ENCODE measurements around the gene NUBP2. TPM values are rescaled to one million over a fixed set of nuclear protein-coding genes. Genes with fewer than 3 reads are reported as not detected.

Gene NUBP2
- total RNA-seq, 1 experiment from 2014 or later = 76.6 TPM

DNA sequence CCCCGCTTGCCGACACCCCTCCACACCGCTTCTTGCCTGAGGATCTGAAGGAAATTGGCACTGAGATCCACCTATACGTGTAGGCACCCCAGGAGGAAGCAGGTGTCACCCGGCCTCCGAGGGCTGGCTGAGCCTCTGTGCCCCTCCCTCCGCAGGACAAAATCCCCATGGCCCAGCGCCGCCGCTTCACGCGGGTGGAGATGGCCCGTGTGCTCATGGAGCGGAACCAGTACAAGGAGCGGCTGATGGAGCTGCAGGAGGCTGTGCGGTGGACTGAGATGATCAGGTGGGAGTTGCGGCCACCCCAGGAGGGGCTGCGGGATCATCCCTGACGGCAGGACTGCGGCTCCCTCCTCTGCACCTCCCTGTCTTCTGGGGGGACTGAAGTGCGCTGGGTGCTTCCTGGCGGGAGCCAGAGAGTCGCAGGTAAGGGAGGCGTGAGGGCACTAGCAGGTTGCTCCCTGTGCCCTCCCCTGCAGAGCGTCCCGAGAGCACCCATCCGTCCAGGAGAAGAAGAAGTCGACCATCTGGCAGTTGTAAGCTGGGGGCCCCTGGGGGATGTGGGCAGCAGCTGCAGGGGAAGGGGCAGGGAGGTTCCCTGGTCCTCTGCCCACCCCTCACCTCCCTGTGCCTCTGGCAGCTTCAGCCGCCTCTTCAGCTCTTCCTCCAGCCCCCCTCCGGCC, 20.4 kb upstream of the NUBP2 start:
- POLR2A ChIA-PET (ENCODE audit: low non-redundant PET) = no interaction called here
- BruUV-seq (replicated peaks) = no TSS peak
- no peak for DNase-seq (ENCODE audit: low spot score)
- Histone ChIP-seq H3K4me1 (ENCODE audit: insufficient read depth, low read length, poor library complexity, severe bottlenecking) (no peaks in the 10 kb centered on the region), H3K27ac (ENCODE audit: low read depth, low read length, poor library complexity, severe bottlenecking) (no peak overlapping the region), H3K9me3 (ENCODE audit: low read depth, low read length, poor library complexity, severe bottlenecking) (no peaks in the 10 kb centered on the region), H3K27me3 (replicated peaks; ENCODE audit: insufficient read depth, low read depth, low read length, poor library complexity) (no peaks in the 10 kb centered on the region), H3K36me3 (ENCODE audit: insufficient read depth, low read length, poor library complexity, severe bottlenecking) (peaks cover 20% of the 10 kb centered on the region), H3K4me3 (ENCODE audit: low read depth, low read length, poor library complexity, severe bottlenecking) (no peak overlapping the region)
- no peak for TF ChIP-seq EZH2 (IDR thresholded peaks at IDR 0.05; ENCODE audit: borderline replicate concordance, low read depth, low read length, poor library complexity, severe bottlenecking)
- TF ChIP-seq, protein P1, sequence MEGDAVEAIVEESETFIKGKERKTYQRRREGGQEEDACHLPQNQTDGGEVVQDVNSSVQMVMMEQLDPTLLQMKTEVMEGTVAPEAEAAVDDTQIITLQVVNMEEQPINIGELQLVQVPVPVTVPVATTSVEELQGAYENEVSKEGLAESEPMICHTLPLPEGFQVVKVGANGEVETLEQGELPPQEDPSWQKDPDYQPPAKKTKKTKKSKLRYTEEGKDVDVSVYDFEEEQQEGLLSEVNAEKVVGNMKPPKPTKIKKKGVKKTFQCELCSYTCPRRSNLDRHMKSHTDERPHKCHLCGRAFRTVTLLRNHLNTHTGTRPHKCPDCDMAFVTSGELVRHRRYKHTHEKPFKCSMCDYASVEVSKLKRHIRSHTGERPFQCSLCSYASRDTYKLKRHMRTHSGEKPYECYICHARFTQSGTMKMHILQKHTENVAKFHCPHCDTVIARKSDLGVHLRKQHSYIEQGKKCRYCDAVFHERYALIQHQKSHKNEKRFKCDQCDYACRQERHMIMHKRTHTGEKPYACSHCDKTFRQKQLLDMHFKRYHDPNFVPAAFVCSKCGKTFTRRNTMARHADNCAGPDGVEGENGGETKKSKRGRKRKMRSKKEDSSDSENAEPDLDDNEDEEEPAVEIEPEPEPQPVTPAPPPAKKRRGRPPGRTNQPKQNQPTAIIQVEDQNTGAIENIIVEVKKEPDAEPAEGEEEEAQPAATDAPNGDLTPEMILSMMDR (conservative IDR thresholded peaks at IDR 0.05; ENCODE audit: low read depth, low read length) = no peak
- intact Hi-C loops (cut with micrococcal nuclease; ENCODE audit: unreplicated experiment) = no loop called here
- CTCF ChIA-PET = no interaction called here

DNA sequence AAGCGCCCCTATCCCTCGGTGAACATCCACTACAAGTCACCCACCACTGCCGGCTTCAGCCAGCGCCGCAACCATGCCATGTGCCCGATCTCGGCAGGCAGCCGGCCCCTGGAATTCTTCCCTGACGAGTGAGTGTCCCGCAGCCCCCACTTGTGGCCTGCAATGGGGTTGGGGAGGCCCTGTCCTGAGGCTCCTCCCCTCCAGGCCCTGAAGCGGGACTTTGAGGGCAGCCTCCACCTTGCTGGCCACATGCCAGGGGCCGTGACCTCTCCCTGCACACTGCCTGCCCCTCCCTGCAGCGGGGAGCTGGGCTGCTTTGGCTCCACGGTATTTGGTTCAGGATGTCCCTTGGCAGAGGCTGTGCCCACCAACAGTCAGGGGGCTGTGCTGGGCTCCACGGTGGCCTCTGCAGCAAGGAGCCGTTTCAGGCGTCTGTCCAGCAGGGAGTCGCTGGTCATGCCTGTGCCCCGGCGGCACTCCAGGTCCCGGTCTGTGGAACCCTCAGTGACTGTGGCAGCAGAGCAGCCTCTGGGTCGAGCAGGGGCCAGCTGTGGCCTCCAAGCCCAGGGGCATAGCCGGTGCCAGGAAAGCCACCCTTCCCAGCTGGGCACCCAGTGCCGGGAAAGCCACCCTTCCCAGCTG, 19.8 kb upstream of the NUBP2 start:
- no peak overlapping the region for H3K27ac ChIP-seq (ENCODE audit: low read depth, low read length, poor library complexity, severe bottlenecking)
- intact Hi-C loops (cut with micrococcal nuclease; ENCODE audit: unreplicated experiment) = no loop called here
- ChIA-PET POLR2A (ENCODE audit: low non-redundant PET) (no interaction called here), CTCF (no interaction called here)
- H3K9me3 ChIP-seq (ENCODE audit: low read depth, low read length, poor library complexity, severe bottlenecking) = no peaks in the 10 kb centered on the region
- H3K4me1 ChIP-seq (ENCODE audit: insufficient read depth, low read length, poor library complexity, severe bottlenecking) = no peaks in the 10 kb centered on the region
- H3K27me3 ChIP-seq (replicated peaks; ENCODE audit: insufficient read depth, low read depth, low read length, poor library complexity) = no peaks in the 10 kb centered on the region
- TF ChIP-seq, protein P1 (conservative IDR thresholded peaks at IDR 0.05; ENCODE audit: low read depth, low read length) = no peak
- TF ChIP-seq EZH2 (IDR thresholded peaks at IDR 0.05; ENCODE audit: borderline replicate concordance, low read depth, low read length, poor library complexity, severe bottlenecking) = no peak
- peaks cover 23% of the 10 kb centered on the region for H3K36me3 ChIP-seq (ENCODE audit: insufficient read depth, low read length, poor library complexity, severe bottlenecking)
- H3K4me3 ChIP-seq (ENCODE audit: low read depth, low read length, poor library complexity, severe bottlenecking) = no peak overlapping the region
- no peak for DNase-seq (ENCODE audit: low spot score)
- BruUV-seq (replicated peaks) = no TSS peak

DNA sequence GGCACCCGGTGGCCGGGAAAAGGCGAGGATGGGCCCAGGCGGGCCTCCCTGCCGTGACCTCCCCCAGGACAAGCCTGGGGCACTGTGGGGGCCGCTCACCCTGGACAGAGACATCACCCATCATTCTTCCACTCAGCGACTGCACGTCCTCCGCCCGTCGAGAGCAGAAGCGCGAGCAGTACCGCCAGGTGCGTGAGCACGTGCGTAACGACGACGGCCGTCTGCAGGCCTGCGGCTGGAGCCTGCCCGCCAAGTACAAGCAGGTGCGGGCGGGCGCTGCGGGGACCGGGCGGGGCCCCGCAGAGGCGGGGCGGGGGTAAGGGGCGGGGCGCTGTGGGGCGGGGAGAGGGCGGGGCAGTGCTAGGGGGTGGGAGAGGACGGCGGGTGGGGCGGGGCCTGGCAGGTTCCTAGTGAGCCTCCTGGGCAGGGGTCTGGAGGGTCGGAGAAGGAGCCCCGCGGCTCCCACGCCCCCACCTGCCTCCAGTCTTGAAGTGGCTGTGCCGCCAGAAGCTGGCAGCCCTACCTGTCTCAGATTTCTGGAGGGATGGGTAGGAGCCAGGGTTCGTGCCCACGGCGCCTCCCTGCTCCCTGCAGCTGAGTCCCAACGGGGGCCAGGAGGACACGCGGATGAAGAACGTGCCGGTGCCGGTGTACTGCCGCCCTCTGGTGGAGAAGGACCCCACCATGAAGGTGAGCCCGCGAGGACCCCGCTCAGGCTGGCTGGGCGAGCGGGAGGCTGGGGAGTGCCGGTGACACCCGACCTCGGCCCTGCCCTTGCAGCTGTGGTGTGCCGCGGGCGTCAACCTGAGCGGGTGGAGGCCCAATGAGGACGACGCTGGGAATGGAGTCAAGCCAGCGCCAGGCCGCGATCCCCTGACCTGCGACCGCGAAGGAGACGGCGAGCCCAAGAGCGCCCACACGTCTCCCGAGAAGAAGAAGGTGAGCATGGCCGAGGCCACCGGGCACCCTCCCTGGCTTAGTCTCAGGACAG, 18.9 kb upstream of the NUBP2 start:
- ChIA-PET POLR2A (ENCODE audit: low non-redundant PET) (no interaction called here), CTCF (no interaction called here)
- peak; percentile 49 for DNase-seq (ENCODE audit: low spot score)
- no peak overlapping the region for H3K4me3 ChIP-seq (ENCODE audit: low read depth, low read length, poor library complexity, severe bottlenecking)
- H3K27ac ChIP-seq (ENCODE audit: low read depth, low read length, poor library complexity, severe bottlenecking) = no peak overlapping the region
- H3K36me3 ChIP-seq (ENCODE audit: insufficient read depth, low read length, poor library complexity, severe bottlenecking) = peaks cover 24% of the 10 kb centered on the region
- H3K4me1 ChIP-seq (ENCODE audit: insufficient read depth, low read length, poor library complexity, severe bottlenecking) = no peaks in the 10 kb centered on the region
- TF ChIP-seq, protein P1 (conservative IDR thresholded peaks at IDR 0.05; ENCODE audit: low read depth, low read length) = peak; percentile 45; the same call in 1 of the 2 replicates
- TF ChIP-seq EZH2 (IDR thresholded peaks at IDR 0.05; ENCODE audit: borderline replicate concordance, low read depth, low read length, poor library complexity, severe bottlenecking) = no peak
- BruUV-seq (replicated peaks) = no TSS peak
- H3K27me3 ChIP-seq (replicated peaks; ENCODE audit: insufficient read depth, low read depth, low read length, poor library complexity) = no peaks in the 10 kb centered on the region
- intact Hi-C loops (cut with micrococcal nuclease; ENCODE audit: unreplicated experiment) = no loop called here
- H3K9me3 ChIP-seq (ENCODE audit: low read depth, low read length, poor library complexity, severe bottlenecking) = no peaks in the 10 kb centered on the region
